Tibial nerve (tissue), 4 donors: ENCODE results near the gene STXBP6.

Source experiments
- CTCF ChIP-seq, 5 experiments: fragments of 200-600 bp in 3 of 5; fragments of 450-650 bp in 2 of 5; sonication (generic) in 3 of 5; IDR thresholded peaks; one replicate each; pipeline ENCODE4 v1.5.1; 2016 to 2019; ENCODE audit warnings: antibody characterized with exemption in 5 of 5, mild to moderate bottlenecking in 3 of 5, moderate library complexity in 2 of 5
- EP300 ChIP-seq, 2 donors: sonication (generic); formaldehyde crosslinking; IDR thresholded peaks; one replicate each; pipeline ENCODE4 v1.6.1; 2017; ENCODE audit warnings: antibody characterized with exemption in 2 of 2, mild to moderate bottlenecking in 1 of 2
- POLR2A ChIP-seq, 2 donors: fragments of 450-650 bp; IDR thresholded peaks; one replicate each; pipeline ENCODE4 v1.6.1; 2017; ENCODE audit warnings: antibody characterized with exemption in 2 of 2, mild to moderate bottlenecking in 2 of 2, moderate library complexity in 2 of 2

- TF ChIP-seq EP300 (IDR thresholded peaks at IDR 0.05) (no peak), CTCF (IDR thresholded peaks at IDR 0.05) (no peak), POLR2A (IDR thresholded peaks at IDR 0.05) (no peak)
Measured at GRCh38 chr14:24780281-24780680, 269.7 kb downstream of the STXBP6 start.
